Neural cell (in vitro differentiated cells): ENCODE data around the gene TMEM79. TPM values are rescaled to one million over a fixed set of nuclear protein-coding genes. Genes with fewer than 3 reads are reported as not detected.

ENCODE experiments used
- H2AFZ ChIP-seq: fragments of 200-600, 300-800 bp; sonication (generic), shearing (Covaris generic); 2 replicates; pipeline ENCODE4 v1.6.0; 2014; ENCODE audit warnings: low read depth, mild to moderate bottlenecking, antibody characterized with exemption, low read length, moderate library complexity
- H3F3A ChIP-seq: fragments of 200-600 bp; shearing (Covaris generic); 2 replicates; pipeline ENCODE4 v1.6.1; 2016; ENCODE audit warnings: mild to moderate bottlenecking, moderate library complexity, mixed read lengths, antibody characterized with exemption, low read length; ENCODE audit not compliant: insufficient read depth, poor library complexity, severe bottlenecking
- H3K27ac ChIP-seq: fragments of 200-600, 300-800 bp; sonication (generic), shearing (Covaris generic); 2 replicates; pipeline ENCODE4 v1.5.1; 2014; ENCODE audit warnings: mild to moderate bottlenecking, low read length, moderate library complexity
- H3K27me3 ChIP-seq: fragments of 300-800, 200-600 bp; sonication (generic), shearing (Covaris generic); 2 replicates; pipeline ENCODE4 v1.6.0; 2014; ENCODE audit warnings: mild to moderate bottlenecking, low read depth, low read length, moderate library complexity; ENCODE audit not compliant: insufficient read depth
- H3K36me3 ChIP-seq: fragments of 300-800, 200-600 bp; sonication (generic), shearing (Covaris generic); 2 replicates; pipeline ENCODE4 v1.5.1; 2014; ENCODE audit warnings: mild to moderate bottlenecking, antibody characterized with exemption, low read length, moderate library complexity; ENCODE audit not compliant: insufficient read depth
- H3K4me2 ChIP-seq: fragments of 300-800, 200-600 bp; sonication (generic), shearing (Covaris generic); 2 replicates; pipeline ENCODE4 v1.6.0; 2014; ENCODE audit warnings: mild to moderate bottlenecking, low read length
- H3K4me3 ChIP-seq: fragments of 300-800, 200-600 bp; sonication (generic), shearing (Covaris generic); 2 replicates; pipeline ENCODE4 v1.5.1; 2014; ENCODE audit warnings: mild to moderate bottlenecking, low read length, moderate library complexity
- H3K79me2 ChIP-seq: fragments of 200-600 bp; shearing (Covaris generic); replicated peaks from 2 replicates; pipeline ENCODE4 v1.6.0; 2014; ENCODE audit warnings: mild to moderate bottlenecking, low read length, moderate library complexity; ENCODE audit not compliant: insufficient read depth
- H3K9ac ChIP-seq: fragments of 300-800, 200-600 bp; sonication (generic), shearing (Covaris generic); 2 replicates; pipeline ENCODE4 v1.6.1; 2016; ENCODE audit warnings: mild to moderate bottlenecking, low read length, mixed read lengths
- H3K9me2 ChIP-seq: fragments of 200-600 bp; shearing (Covaris generic); 2 replicates; pipeline ENCODE4 v1.6.1; 2016; ENCODE audit warnings: mild to moderate bottlenecking, low read length, mixed read lengths; ENCODE audit not compliant: insufficient read depth
- H3K9me3 ChIP-seq: fragments of 200-600, 300-800 bp; sonication (generic), shearing (Covaris generic); 2 replicates; pipeline ENCODE4 v1.6.1; 2016; ENCODE audit warnings: mild to moderate bottlenecking, mixed run types, low read length, moderate library complexity, mixed read lengths
- H4K20me1 ChIP-seq: fragments of 200-600 bp; shearing (Covaris generic); 2 replicates; pipeline ENCODE4 v1.6.1; 2016; ENCODE audit warnings: mild to moderate bottlenecking, mixed run types; ENCODE audit not compliant: insufficient read depth
- EP300 ChIP-seq: fragments of 450-650 bp; conservative IDR thresholded peaks from 2 replicates; pipeline ENCODE4 v1.6.1; 2014; ENCODE audit warnings: antibody characterized with exemption, mild to moderate bottlenecking, moderate library complexity; ENCODE audit not compliant: poor library complexity, severe bottlenecking
- EZH2 ChIP-seq: fragments of 200-600, 300-800 bp; shearing (Covaris generic), sonication (generic); IDR thresholded peaks from 2 replicates; pipeline ENCODE4 v1.6.1; 2014; ENCODE audit warnings: antibody characterized with exemption, low read length, borderline replicate concordance, mild to moderate bottlenecking; ENCODE audit not compliant: insufficient read depth, poor library complexity, severe bottlenecking
- MXI1 ChIP-seq: fragments of 450-650 bp; conservative IDR thresholded peaks from 2 replicates; pipeline ENCODE4 v1.6.1; 2014; ENCODE audit warnings: antibody characterized with exemption, mild to moderate bottlenecking; ENCODE audit not compliant: poor library complexity, severe bottlenecking
- POLR2AphosphoS5 ChIP-seq: IDR thresholded peaks from 2 replicates; pipeline ENCODE4 v1.6.1; 2012
- RAD21 ChIP-seq: fragments of 450-650 bp; conservative IDR thresholded peaks from 2 replicates; pipeline ENCODE4 v1.6.1; 2014; ENCODE audit warnings: antibody characterized with exemption, mild to moderate bottlenecking, moderate library complexity
- SMC3 ChIP-seq: fragments of 450-650 bp; conservative IDR thresholded peaks from 2 replicates; pipeline ENCODE4 v1.6.1; 2014; ENCODE audit warnings: antibody characterized with exemption, mild to moderate bottlenecking, moderate library complexity; ENCODE audit not compliant: poor library complexity
- TAF1 ChIP-seq: IDR thresholded peaks from 2 replicates; pipeline ENCODE4 v1.6.1; 2012; ENCODE audit warnings: low read depth
- polyA plus RNA-seq: library from polyadenylated mRNA; depleted of rRNA; stranded (reverse); fragments of >200 nt; gene quantifications from 2 replicates; pipeline ENCODE4 v1.2.3, GENCODE V29; 2014
- TF ChIP-seq, protein P1 (sequence below): IDR thresholded peaks from 2 replicates; pipeline ENCODE4 v1.6.1; 2012; ENCODE audit warnings: borderline replicate concordance
- TF ChIP-seq, protein P2 (sequence below): fragments of 450-650 bp; IDR thresholded peaks from 2 replicates; pipeline ENCODE4 v1.5.1; 2014; ENCODE audit warnings: antibody characterized with exemption, mild to moderate bottlenecking, moderate library complexity; ENCODE audit not compliant: poor library complexity, severe bottlenecking

Gene TMEM79
- polyA plus RNA-seq, 1 donor from 2014 or later: 6.8 TPM

DNA sequence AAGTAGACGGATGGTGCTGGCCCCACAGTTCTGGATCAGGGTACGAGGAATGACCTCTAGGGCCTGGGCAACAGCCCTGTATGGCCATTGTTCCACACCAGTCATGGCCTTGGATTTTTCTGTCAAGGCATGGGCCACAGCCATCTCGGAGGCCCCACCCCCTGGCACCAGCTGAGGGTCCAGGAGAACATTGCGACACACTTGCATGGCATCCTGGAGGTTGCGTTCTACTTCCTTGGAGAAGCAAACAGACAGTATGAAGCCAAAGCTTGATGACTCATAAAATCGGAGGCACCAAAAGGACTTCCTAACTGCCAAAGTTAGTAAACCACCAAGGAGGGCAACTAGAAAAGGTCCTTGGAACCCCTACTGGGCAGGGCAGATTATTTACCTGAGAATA is 26.8 kb downstream of the TMEM79 start:
- Histone ChIP-seq H3K36me3 (peaks cover 12% of the 10 kb centered on the region), H3K79me2 (no peaks in the 10 kb centered on the region)
- TF ChIP-seq RAD21: no peak
- TF ChIP-seq, protein P1, sequence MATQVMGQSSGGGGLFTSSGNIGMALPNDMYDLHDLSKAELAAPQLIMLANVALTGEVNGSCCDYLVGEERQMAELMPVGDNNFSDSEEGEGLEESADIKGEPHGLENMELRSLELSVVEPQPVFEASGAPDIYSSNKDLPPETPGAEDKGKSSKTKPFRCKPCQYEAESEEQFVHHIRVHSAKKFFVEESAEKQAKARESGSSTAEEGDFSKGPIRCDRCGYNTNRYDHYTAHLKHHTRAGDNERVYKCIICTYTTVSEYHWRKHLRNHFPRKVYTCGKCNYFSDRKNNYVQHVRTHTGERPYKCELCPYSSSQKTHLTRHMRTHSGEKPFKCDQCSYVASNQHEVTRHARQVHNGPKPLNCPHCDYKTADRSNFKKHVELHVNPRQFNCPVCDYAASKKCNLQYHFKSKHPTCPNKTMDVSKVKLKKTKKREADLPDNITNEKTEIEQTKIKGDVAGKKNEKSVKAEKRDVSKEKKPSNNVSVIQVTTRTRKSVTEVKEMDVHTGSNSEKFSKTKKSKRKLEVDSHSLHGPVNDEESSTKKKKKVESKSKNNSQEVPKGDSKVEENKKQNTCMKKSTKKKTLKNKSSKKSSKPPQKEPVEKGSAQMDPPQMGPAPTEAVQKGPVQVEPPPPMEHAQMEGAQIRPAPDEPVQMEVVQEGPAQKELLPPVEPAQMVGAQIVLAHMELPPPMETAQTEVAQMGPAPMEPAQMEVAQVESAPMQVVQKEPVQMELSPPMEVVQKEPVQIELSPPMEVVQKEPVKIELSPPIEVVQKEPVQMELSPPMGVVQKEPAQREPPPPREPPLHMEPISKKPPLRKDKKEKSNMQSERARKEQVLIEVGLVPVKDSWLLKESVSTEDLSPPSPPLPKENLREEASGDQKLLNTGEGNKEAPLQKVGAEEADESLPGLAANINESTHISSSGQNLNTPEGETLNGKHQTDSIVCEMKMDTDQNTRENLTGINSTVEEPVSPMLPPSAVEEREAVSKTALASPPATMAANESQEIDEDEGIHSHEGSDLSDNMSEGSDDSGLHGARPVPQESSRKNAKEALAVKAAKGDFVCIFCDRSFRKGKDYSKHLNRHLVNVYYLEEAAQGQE: no peak
- no peak for TF ChIP-seq EZH2
- no peak for TF ChIP-seq SMC3
- TF ChIP-seq EP300: no peak
- TF ChIP-seq MXI1: no peak
- no peak for TF ChIP-seq TAF1
- no peak for TF ChIP-seq POLR2AphosphoS5
- TF ChIP-seq, protein P2, sequence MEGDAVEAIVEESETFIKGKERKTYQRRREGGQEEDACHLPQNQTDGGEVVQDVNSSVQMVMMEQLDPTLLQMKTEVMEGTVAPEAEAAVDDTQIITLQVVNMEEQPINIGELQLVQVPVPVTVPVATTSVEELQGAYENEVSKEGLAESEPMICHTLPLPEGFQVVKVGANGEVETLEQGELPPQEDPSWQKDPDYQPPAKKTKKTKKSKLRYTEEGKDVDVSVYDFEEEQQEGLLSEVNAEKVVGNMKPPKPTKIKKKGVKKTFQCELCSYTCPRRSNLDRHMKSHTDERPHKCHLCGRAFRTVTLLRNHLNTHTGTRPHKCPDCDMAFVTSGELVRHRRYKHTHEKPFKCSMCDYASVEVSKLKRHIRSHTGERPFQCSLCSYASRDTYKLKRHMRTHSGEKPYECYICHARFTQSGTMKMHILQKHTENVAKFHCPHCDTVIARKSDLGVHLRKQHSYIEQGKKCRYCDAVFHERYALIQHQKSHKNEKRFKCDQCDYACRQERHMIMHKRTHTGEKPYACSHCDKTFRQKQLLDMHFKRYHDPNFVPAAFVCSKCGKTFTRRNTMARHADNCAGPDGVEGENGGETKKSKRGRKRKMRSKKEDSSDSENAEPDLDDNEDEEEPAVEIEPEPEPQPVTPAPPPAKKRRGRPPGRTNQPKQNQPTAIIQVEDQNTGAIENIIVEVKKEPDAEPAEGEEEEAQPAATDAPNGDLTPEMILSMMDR: no peak

DNA sequence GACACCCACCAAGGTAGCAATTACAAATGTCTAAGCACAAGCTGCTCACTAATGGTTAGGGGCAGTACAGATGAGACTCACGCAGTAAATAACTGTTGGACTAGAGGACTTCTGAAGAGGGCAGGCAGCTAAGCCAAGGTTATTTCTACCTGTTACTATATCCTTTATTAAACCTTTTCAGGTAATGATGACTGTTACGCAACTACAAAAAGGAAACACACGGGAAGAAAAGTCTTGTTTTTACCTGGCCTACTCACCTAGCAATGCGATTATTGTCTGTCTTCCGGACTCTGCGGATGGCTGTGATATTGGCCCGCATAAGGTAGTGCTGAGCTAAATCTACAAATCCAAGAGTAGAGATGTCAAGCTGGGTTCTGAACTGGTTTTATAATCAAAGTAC is 32.8 kb downstream of the TMEM79 start:
- Histone ChIP-seq H3K27me3 (no peaks in the 10 kb centered on the region), H3K36me3 (peaks cover 11% of the 10 kb centered on the region), H3K79me2 (no peaks in the 10 kb centered on the region), H2AFZ (no peak overlapping the region), H3K27ac (no peak overlapping the region), H3K4me3 (no peak overlapping the region), H3K9me3 (no peaks in the 10 kb centered on the region), H3K9me2 (no peaks in the 10 kb centered on the region), H3K9ac (no peak overlapping the region), H3K4me2 (no peak overlapping the region), H4K20me1 (no peaks in the 10 kb centered on the region), H3F3A (no peaks in the 10 kb centered on the region)
- TF ChIP-seq MXI1: no peak
- no peak for TF ChIP-seq TAF1
- TF ChIP-seq, protein P1: no peak

More for the DNA sequence above, 26.8 kb downstream of the TMEM79 start:
- no peaks in the 10 kb centered on the region for H3F3A ChIP-seq
- H3K4me2 ChIP-seq: no peak overlapping the region
- no peak overlapping the region for H3K27ac ChIP-seq
- no peaks in the 10 kb centered on the region for H4K20me1 ChIP-seq
- no peaks in the 10 kb centered on the region for H3K27me3 ChIP-seq
- H3K9me2 ChIP-seq: no peaks in the 10 kb centered on the region
- H3K9me3 ChIP-seq: no peaks in the 10 kb centered on the region
- H2AFZ ChIP-seq: no peak overlapping the region
- H3K9ac ChIP-seq: no peak overlapping the region
- H3K4me3 ChIP-seq: no peak overlapping the region
